ENCODE measurements around the gene IZUMO1. TPM values are rescaled to one million over a fixed set of nuclear protein-coding genes. Genes with fewer than 3 reads are reported as not detected.

The IZUMO1 gene
- total and polyA plus RNA-seq, 9 of the 15 experiments (the other 6 are each of a cell fraction or from before 2014, with no cell fraction given): 0.14 to 2.1 (median 0.73) TPM

DNA sequence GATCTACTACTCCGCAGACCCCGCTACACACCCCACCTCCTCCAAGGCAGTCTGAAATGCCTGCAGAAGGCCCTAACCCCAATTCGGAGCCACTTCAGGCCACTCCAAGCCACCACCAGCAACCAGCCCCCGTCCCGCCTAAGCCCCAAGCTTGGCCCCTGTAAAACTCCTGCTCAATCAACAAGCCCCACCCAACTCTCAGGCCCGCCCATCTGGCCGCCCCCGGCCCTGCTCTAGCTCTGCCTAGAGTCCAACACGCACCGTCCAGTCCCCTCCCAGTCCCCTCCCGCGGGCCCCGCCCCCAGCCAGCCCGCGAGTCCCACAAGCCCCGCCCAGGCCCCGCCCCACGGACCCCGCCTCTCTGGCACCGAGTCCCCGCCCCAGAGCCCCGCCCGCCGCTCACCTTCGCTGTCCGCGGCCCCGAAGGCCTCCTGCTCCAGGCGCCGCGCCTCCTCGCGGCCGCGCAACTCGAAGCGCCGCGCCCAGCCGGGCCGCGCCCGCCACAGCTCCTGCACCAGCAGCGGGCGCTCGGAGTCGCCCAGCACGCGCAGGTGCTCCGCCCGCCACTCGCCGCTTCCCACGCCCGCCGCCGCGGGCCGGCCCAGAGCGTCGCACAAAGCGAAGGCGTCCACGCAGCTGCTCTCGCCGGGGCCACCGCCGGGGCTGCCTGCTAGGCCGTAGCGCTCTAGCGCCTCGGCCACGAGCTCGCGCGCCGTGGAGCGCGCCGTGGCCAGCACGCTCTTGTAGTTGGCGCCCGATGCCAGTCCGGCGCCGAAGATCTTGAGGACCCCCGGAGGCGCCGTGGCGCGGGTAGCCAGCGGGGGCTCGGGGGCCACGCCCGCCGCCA lies 7.9 kb downstream of the IZUMO1 start:
- peak; percentile 83 for FAIRE-seq
- Histone ChIP-seq H3K36me3 (ENCODE audit: control insufficient read depth, insufficient read depth, low read length) (no peaks in the 10 kb centered on the region), H3K27me3 (ENCODE audit: control insufficient read depth in 2 of 2, insufficient read depth in 2 of 2, low read length in 2 of 2) (no peaks in the 10 kb centered on the region), H3K4me1 (replicated peaks in 1 of 2; ENCODE audit: control insufficient read depth in 2 of 2, insufficient read depth in 2 of 2, low read length in 2 of 2) (peaks cover 43 to 56% of the 10 kb centered on the region in 2 experiments), H3K9ac (ENCODE audit: insufficient read depth in 1 of 2, low read depth in 2 of 2, low read length in 2 of 2) (peak overlapping the region; percentile 70 to 95), H3K79me2 (ENCODE audit: control insufficient read depth, insufficient read depth, low read length) (peaks cover 8% of the 10 kb centered on the region; the same call in 2 of the 3 replicates), H3K9me3 (replicated peaks; ENCODE audit: control insufficient read depth, insufficient read depth, low read depth, low read length) (no peaks in the 10 kb centered on the region), H2AFZ (ENCODE audit: low read depth, low read length) (peak overlapping the region; percentile 89), H3K9me1 (ENCODE audit: control insufficient read depth, insufficient read depth, low read length) (peaks cover 3% of the 10 kb centered on the region), H4K20me1 (replicated peaks; ENCODE audit: control insufficient read depth, insufficient read depth, low read length) (no peaks in the 10 kb centered on the region), H3K4me3 (peak overlapping the region; percentile 53), H3K27ac (ENCODE audit: extremely low read depth, low read depth, low read length) (peak overlapping the region; percentile 83), H3K4me2 (ENCODE audit: insufficient read depth, low read length) (peak overlapping the region; percentile 89)
- peak; percentile 97 to 99 (median 98) for DNase-seq (ENCODE audit: extremely low read depth in 1 of 4, low spot score in 3 of 4)
- POLR2A ChIA-PET: interaction anchor here (0.6 to 2.7 kb wide), 15 partner anchors 8 to 416 kb away, joined by 3 to 10 read pairs (median 3); partner anchors contain the start of genes IZUMO1, RPL18 and SPHK2
- intact Hi-C loops (cut with micrococcal nuclease) (loop anchor here (1.0 to 5.0 kb wide), 2 partner anchors 63 to 91 kb away; partner anchors contain the start of gene CA11), in situ Hi-C loops (cut with MboI) (no loop called here)
- no TSS peak for BruUV-seq (replicated peaks)
- CTCF ChIA-PET (ENCODE audit: low intra/inter-chr PET ratio): interaction anchor here (0.6 to 1.6 kb wide), 5 partner anchors 43 to 102 kb away, joined by 3 to 5 read pairs (median 4); partner anchors contain the start of genes CA11, DBP and FUT2
- ATAC-seq: peak; percentile 86
- under 1% methylated on average over 58 of the region's 96 CpGs for WGBS (ENCODE audit: insufficient coverage, low coverage, missing lambda C conversion rate)
- 0 out of 2 replicates have a peak, but pooled peaks have one; percentile 36 for TF ChIP-seq TCF7 (IDR thresholded peaks at IDR 0.05; ENCODE audit: borderline replicate concordance)
- TF ChIP-seq CXXC5 (CRISPR knock-in tag; IDR thresholded peaks at IDR 0.05): peak; percentile 97
- no peak for TF ChIP-seq SMAD1 (IDR thresholded peaks at IDR 0.05; ENCODE audit: low read depth, low read length, partially characterized antibody)
- TF ChIP-seq ZFP1 (CRISPR knock-in tag; IDR thresholded peaks at IDR 0.05): no peak
- no peak for TF ChIP-seq KDM1A (IDR thresholded peaks at IDR 0.05)
- TF ChIP-seq, protein P1, sequence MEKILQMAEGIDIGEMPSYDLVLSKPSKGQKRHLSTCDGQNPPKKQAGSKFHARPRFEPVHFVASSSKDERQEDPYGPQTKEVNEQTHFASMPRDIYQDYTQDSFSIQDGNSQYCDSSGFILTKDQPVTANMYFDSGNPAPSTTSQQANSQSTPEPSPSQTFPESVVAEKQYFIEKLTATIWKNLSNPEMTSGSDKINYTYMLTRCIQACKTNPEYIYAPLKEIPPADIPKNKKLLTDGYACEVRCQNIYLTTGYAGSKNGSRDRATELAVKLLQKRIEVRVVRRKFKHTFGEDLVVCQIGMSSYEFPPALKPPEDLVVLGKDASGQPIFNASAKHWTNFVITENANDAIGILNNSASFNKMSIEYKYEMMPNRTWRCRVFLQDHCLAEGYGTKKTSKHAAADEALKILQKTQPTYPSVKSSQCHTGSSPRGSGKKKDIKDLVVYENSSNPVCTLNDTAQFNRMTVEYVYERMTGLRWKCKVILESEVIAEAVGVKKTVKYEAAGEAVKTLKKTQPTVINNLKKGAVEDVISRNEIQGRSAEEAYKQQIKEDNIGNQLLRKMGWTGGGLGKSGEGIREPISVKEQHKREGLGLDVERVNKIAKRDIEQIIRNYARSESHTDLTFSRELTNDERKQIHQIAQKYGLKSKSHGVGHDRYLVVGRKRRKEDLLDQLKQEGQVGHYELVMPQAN (IDR thresholded peaks at IDR 0.05; ENCODE audit: borderline replicate concordance): peak; percentile 57; the same call in 1 of the 2 replicates
- TF ChIP-seq FOXP1 (CRISPR knock-in tag; IDR thresholded peaks at IDR 0.05): 0 out of 2 replicates have a peak, but pooled peaks have one; percentile 65
- no peak for TF ChIP-seq TEAD4 (IDR thresholded peaks at IDR 0.05; ENCODE audit: low read length)
- no peak for TF ChIP-seq TEAD4 (CRISPR knock-in tag; IDR thresholded peaks at IDR 0.05; ENCODE audit: borderline replicate concordance)
- TF ChIP-seq SMAD4 (CRISPR knock-in tag; conservative IDR thresholded peaks at IDR 0.05): peak; percentile 91
- no peak for TF ChIP-seq ZKSCAN8 (CRISPR knock-in tag; IDR thresholded peaks at IDR 0.05)
- no peak for TF ChIP-seq TCF7L2 (IDR thresholded peaks at IDR 0.05; ENCODE audit: low read depth, low read length)
- TF ChIP-seq MBD2 (IDR thresholded peaks at IDR 0.05; ENCODE audit: borderline replicate concordance, low read depth): no peak; the same call in 1 of the 2 replicates
- no peak for TF ChIP-seq HNRNPLL (IDR thresholded peaks at IDR 0.05; ENCODE audit: low read depth, low read length, poor library complexity, severe bottlenecking)
- TF ChIP-seq POLR2B (IDR thresholded peaks at IDR 0.05; ENCODE audit: low read depth, partially characterized antibody): peak; percentile 81
- TF ChIP-seq NCOA1 (IDR thresholded peaks at IDR 0.05; ENCODE audit: low read depth): no peak
- TF ChIP-seq HCFC1 (IDR thresholded peaks at IDR 0.05; ENCODE audit: low read depth, low read length): peak; percentile 56
- TF ChIP-seq HOXB6 (CRISPR knock-in tag; IDR thresholded peaks at IDR 0.05; ENCODE audit: borderline replicate concordance): no peak
- no peak for TF ChIP-seq RBM34 (IDR thresholded peaks at IDR 0.05; ENCODE audit: borderline replicate concordance, insufficient read depth, low read length)
- TF ChIP-seq NRF1 (conservative IDR thresholded peaks at IDR 0.05 in 1 of 2, IDR thresholded peaks at IDR 0.05 in 1 of 2): peak in 1 of 2 experiments; percentile 77; a peak in 2 of 4 replicates
